Measurements from ENCODE around the gene UTP3.
"Not testable (repeated sequence)": the region's sequence is repeated elsewhere in the genome, so short reads cannot be mapped to it uniquely, and the experiment has no call there.

The UTP3 gene

GRCh38 chr4:70687392-70687791 lies 940 bp upstream of the UTP3 start:
- peak; percentile 17 for DNase-seq

GRCh38 chr4:70688795-70689231 lies 481 bp downstream of the UTP3 start:
- DNase-seq = no peak

- DNase-seq = no peak
Measured at GRCh38 chr4:70691661-70692060, 3.3 kb downstream of the UTP3 start.

- DNase-seq = not testable (repeated sequence)
Measured at GRCh38 chr4:70694633-70695032, 6.3 kb downstream of the UTP3 start.

GRCh38 chr4:70698435-70698834 lies 10.1 kb downstream of the UTP3 start:
- not testable (repeated sequence) for DNase-seq

- DNase-seq = no peak
Measured at GRCh38 chr4:70700712-70701111, 12.4 kb downstream of the UTP3 start.

- DNase-seq = no peak
Measured at GRCh38 chr4:70701271-70701670, 12.9 kb downstream of the UTP3 start.

- not testable (repeated sequence) for DNase-seq
Measured at GRCh38 chr4:70702592-70702991, 14.3 kb downstream of the UTP3 start.

- no peak for DNase-seq
Measured at GRCh38 chr4:70703619-70704214, 15.4 kb downstream of the UTP3 start.

GRCh38 chr4:70704215-70704930 lies 16.0 kb downstream of the UTP3 start:
- peak; percentile 54 for DNase-seq

- peak; percentile 28 for DNase-seq
Measured at GRCh38 chr4:70704931-70705182, 16.5 kb downstream of the UTP3 start.

- DNase-seq = peak; percentile 72
Measured at GRCh38 chr4:70705183-70706043, 17.1 kb downstream of the UTP3 start.

- no peak for DNase-seq
Measured at GRCh38 chr4:70706044-70706461, 17.7 kb downstream of the UTP3 start.

- no peak for DNase-seq
Measured at GRCh38 chr4:70706516-70706915, 18.2 kb downstream of the UTP3 start.

- no peak for DNase-seq
Measured at GRCh38 chr4:70709611-70710205, 21.4 kb downstream of the UTP3 start.

- no peak for DNase-seq
Measured at GRCh38 chr4:70711599-70711998, 23.3 kb downstream of the UTP3 start.

- no peak for DNase-seq
Measured at GRCh38 chr4:70712150-70712549, 23.8 kb downstream of the UTP3 start.

- no peak for DNase-seq
Measured at GRCh38 chr4:70712604-70713452, 24.5 kb downstream of the UTP3 start.

GRCh38 chr4:70713453-70714078 lies 25.2 kb downstream of the UTP3 start:
- no peak for DNase-seq

- no peak for DNase-seq
Measured at GRCh38 chr4:70714079-70714887, 26.0 kb downstream of the UTP3 start.

GRCh38 chr4:70715097-70715496 lies 26.8 kb downstream of the UTP3 start:
- no peak for DNase-seq
